DMS 273 (cell line): ENCODE results near the gene SP3.
A peak's percentile ranks its signal among the peaks of the same experiment; 100 is the strongest.

Experiments used
- DNase-seq: peaks from one replicate; lab custom pipeline; 2025; ENCODE audit not compliant: unreplicated experiment; lab: John Stamatoyannopoulos, UW

Gene SP3

DNA sequence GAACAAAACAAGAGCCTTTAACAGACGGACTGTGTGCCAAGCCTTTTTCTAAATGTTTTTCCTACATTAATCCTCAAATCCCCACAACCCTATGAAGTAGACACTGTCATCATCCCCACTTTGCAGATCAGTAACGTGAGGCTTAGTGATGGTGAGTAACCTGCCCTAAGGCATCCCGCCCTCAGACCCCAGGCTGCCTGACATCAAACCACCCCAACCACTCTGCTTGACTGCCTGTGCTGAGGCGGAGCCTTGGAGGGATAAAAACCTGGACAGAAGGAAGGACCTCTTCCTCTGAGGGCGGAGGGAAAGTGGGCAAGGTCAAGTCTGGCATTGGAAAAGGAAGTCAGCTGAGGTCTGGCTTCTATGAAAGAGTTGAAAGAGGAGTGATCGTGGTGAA is 104.6 kb downstream of the SP3 start:
- DNase-seq = no peak

DNA sequence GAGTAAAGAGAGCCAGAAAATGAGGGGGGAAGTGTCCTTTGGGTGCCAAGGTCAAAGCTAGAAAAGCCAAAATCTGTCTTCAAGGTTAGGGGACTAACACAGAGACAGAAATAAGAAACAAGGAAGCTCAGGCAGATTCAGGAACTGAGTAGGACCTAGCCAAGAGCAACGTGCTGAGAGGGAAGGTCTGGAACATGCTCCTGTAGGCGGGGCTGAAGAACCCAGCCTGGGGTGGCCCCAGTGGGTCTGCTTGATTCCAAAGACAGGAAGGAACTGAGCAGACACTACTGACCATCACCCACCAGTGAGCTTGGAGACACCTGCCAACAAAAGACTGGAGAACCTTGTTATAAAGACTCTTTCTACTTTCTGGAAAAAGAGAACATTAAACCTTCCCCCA is 105.1 kb downstream of the SP3 start:
- DNase-seq = no peak

- peak; percentile 42 for DNase-seq
Measured at GRCh38 chr2:173858291-173858731, 106.9 kb downstream of the SP3 start.
